Measurements from ENCODE around the gene HMCN1. TPM values are rescaled to one million over a fixed set of nuclear protein-coding genes. Genes with fewer than 3 reads are reported as not detected.

The HMCN1 gene
- 10 to 100 TPM; 58.5 to 61.5 (median 59.8) TPM for polyA plus RNA-seq (ENCODE audit: insufficient read length in 3 of 3)

GRCh38 chr1:185733818-185734735 lies at the start of gene HMCN1:
TSS of gene HMCN1 (plus strand) at chr1:185734391. CDS start at chr1:185734780, 389 bp downstream.
- peak; percentile 52 to 67 (median 59) for DNase-seq (ENCODE audit: low read depth in 3 of 3, low spot score in 2 of 3)

- DNase-seq (ENCODE audit: low read depth in 3 of 3, low spot score in 2 of 3) = no peak
Measured at GRCh38 chr1:185686821-185687778, 47.1 kb upstream of the HMCN1 start.

- DNase-seq (ENCODE audit: low read depth in 3 of 3, low spot score in 2 of 3) = no peak
Measured at GRCh38 chr1:185690527-185690926, 43.7 kb upstream of the HMCN1 start.

- DNase-seq (ENCODE audit: low read depth in 3 of 3, low spot score in 2 of 3) = no peak
Measured at GRCh38 chr1:185693654-185694053, 40.5 kb upstream of the HMCN1 start.

- no peak for DNase-seq (ENCODE audit: low read depth in 3 of 3, low spot score in 2 of 3)
Measured at GRCh38 chr1:185694081-185694480, 40.1 kb upstream of the HMCN1 start.

- no peak for DNase-seq (ENCODE audit: low read depth in 3 of 3, low spot score in 2 of 3)
Measured at GRCh38 chr1:185695299-185695698, 38.9 kb upstream of the HMCN1 start.

GRCh38 chr1:185696422-185697150 lies 37.6 kb upstream of the HMCN1 start:
- DNase-seq (ENCODE audit: low read depth in 3 of 3, low spot score in 2 of 3) = no peak

- DNase-seq (ENCODE audit: low read depth in 3 of 3, low spot score in 2 of 3) = no peak
Measured at GRCh38 chr1:185699874-185700273, 34.3 kb upstream of the HMCN1 start.

GRCh38 chr1:185701650-185702049 lies 32.5 kb upstream of the HMCN1 start:
- no peak for DNase-seq (ENCODE audit: low read depth in 3 of 3, low spot score in 2 of 3)

GRCh38 chr1:185704181-185704580 lies 30.0 kb upstream of the HMCN1 start:
- DNase-seq (ENCODE audit: low read depth in 3 of 3, low spot score in 2 of 3) = no peak

- DNase-seq (ENCODE audit: low read depth in 3 of 3, low spot score in 2 of 3) = no peak
Measured at GRCh38 chr1:185716095-185716494, 18.1 kb upstream of the HMCN1 start.

- DNase-seq (ENCODE audit: low read depth in 3 of 3, low spot score in 2 of 3) = no peak
Measured at GRCh38 chr1:185719021-185719420, 15.2 kb upstream of the HMCN1 start.

GRCh38 chr1:185720633-185721272 lies 13.4 kb upstream of the HMCN1 start:
- DNase-seq (ENCODE audit: low read depth in 3 of 3, low spot score in 2 of 3) = peak; percentile 23 to 57 (median 42)

GRCh38 chr1:185721553-185721952 lies 12.6 kb upstream of the HMCN1 start:
- DNase-seq (ENCODE audit: low read depth in 3 of 3, low spot score in 2 of 3) = no peak

- DNase-seq (ENCODE audit: low read depth in 3 of 3, low spot score in 2 of 3) = no peak
Measured at GRCh38 chr1:185722098-185722497, 12.1 kb upstream of the HMCN1 start.

GRCh38 chr1:185727726-185728125 lies 6.5 kb upstream of the HMCN1 start:
- DNase-seq (ENCODE audit: low read depth in 3 of 3, low spot score in 2 of 3) = no peak

- no peak for DNase-seq (ENCODE audit: low read depth in 3 of 3, low spot score in 2 of 3)
Measured at GRCh38 chr1:185731446-185731845, 2.7 kb upstream of the HMCN1 start.

GRCh38 chr1:185732951-185733350 lies 1.2 kb upstream of the HMCN1 start:
- DNase-seq (ENCODE audit: low read depth in 3 of 3, low spot score in 2 of 3) = peak; percentile 47 to 61 (median 52)

- DNase-seq (ENCODE audit: low read depth in 3 of 3, low spot score in 2 of 3) = peak in 2 of 3 donors; percentile 21 to 23
Measured at GRCh38 chr1:185734929-185735700, 924 bp downstream of the HMCN1 start.
